Measurements from ENCODE around the gene TMEM163.

The TMEM163 gene

GRCh38 chr2:134693359-134694330 lies 25.2 kb downstream of the TMEM163 start:
- H3K4me3 ChIP-seq (ENCODE audit: low read depth, low read length) = no peak overlapping the region
- TF ChIP-seq, protein P1, sequence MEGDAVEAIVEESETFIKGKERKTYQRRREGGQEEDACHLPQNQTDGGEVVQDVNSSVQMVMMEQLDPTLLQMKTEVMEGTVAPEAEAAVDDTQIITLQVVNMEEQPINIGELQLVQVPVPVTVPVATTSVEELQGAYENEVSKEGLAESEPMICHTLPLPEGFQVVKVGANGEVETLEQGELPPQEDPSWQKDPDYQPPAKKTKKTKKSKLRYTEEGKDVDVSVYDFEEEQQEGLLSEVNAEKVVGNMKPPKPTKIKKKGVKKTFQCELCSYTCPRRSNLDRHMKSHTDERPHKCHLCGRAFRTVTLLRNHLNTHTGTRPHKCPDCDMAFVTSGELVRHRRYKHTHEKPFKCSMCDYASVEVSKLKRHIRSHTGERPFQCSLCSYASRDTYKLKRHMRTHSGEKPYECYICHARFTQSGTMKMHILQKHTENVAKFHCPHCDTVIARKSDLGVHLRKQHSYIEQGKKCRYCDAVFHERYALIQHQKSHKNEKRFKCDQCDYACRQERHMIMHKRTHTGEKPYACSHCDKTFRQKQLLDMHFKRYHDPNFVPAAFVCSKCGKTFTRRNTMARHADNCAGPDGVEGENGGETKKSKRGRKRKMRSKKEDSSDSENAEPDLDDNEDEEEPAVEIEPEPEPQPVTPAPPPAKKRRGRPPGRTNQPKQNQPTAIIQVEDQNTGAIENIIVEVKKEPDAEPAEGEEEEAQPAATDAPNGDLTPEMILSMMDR (IDR thresholded peaks at IDR 0.05; ENCODE audit: borderline replicate concordance, insufficient read depth, low read depth, low read length) = no peak

- TF ChIP-seq, protein P1 (IDR thresholded peaks at IDR 0.05; ENCODE audit: borderline replicate concordance, insufficient read depth, low read depth, low read length) = peak; percentile 46; the same call in 1 of the 2 replicates
- H3K4me3 ChIP-seq (ENCODE audit: low read depth, low read length) = no peak overlapping the region
Measured at GRCh38 chr2:134692499-134692898, 26.3 kb downstream of the TMEM163 start.

DNA sequence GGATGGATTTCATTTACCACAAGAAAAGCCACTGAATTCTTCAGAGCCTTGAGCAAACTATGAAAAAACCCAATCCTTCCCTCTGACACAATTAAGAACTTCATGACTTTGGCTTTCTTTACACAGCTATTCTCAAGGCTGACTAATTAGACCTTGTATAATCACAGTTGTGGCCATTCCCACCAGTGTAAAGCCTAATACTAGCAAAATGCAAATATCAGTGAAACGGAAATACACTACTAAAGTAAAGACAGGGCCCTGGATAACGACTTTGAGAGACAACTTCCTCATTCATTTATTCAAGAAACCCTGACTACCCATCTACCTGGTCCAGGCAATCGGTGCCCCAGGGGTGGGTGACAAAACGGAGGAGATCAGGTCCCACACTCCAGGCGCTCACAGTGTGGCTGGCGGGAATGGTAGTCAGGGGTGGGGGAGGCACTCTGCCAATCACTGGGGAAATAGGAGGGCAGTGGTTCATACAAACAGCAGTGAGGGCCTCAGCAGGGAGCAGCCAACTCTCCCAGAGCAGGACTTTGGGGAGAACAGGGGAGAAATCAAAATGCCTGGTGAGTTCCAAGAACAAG lies 28.1 kb downstream of the TMEM163 start:
- TF ChIP-seq, protein P1 (IDR thresholded peaks at IDR 0.05; ENCODE audit: borderline replicate concordance, insufficient read depth, low read depth, low read length) = no peak
- no peak overlapping the region for H3K4me3 ChIP-seq (ENCODE audit: low read depth, low read length)

DNA sequence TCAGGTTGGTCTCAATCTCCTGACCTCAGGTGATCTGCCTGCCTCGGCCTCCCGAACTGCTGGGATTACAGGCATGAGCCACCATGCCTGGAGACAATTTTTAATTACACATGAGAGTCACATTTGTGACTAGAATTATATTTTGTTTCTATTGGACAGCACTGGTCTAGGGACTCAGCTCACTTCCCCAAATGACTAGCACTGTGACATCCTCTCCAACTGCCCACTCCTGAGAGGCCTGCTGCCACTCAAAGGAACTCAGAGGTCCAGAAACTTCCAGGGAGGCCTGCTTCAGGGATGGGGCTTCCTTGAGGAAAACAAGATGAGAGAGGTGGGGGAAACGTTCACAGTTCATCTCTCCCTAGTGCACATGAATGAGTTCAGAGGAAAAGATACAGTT lies 29.5 kb downstream of the TMEM163 start:
- TF ChIP-seq, protein P1 (IDR thresholded peaks at IDR 0.05; ENCODE audit: borderline replicate concordance, insufficient read depth, low read depth, low read length) = no peak
- H3K4me3 ChIP-seq (ENCODE audit: low read depth, low read length) = no peak overlapping the region

GRCh38 chr2:134685967-134686366 lies 32.8 kb downstream of the TMEM163 start:
- no peak overlapping the region for H3K4me3 ChIP-seq (ENCODE audit: low read depth, low read length)
- TF ChIP-seq, protein P1 (IDR thresholded peaks at IDR 0.05; ENCODE audit: borderline replicate concordance, insufficient read depth, low read depth, low read length) = no peak

GRCh38 chr2:134683561-134684112 lies 35.2 kb downstream of the TMEM163 start:
- TF ChIP-seq, protein P1 (IDR thresholded peaks at IDR 0.05; ENCODE audit: borderline replicate concordance, insufficient read depth, low read depth, low read length) = no peak
- no peak overlapping the region for H3K4me3 ChIP-seq (ENCODE audit: low read depth, low read length)
